ENCODE results near the gene OTP. TPM values are rescaled to one million over a fixed set of nuclear protein-coding genes. Genes with fewer than 3 reads are reported as not detected.

The OTP gene
- total RNA-seq, result not detected in 2 replicates

DNA sequence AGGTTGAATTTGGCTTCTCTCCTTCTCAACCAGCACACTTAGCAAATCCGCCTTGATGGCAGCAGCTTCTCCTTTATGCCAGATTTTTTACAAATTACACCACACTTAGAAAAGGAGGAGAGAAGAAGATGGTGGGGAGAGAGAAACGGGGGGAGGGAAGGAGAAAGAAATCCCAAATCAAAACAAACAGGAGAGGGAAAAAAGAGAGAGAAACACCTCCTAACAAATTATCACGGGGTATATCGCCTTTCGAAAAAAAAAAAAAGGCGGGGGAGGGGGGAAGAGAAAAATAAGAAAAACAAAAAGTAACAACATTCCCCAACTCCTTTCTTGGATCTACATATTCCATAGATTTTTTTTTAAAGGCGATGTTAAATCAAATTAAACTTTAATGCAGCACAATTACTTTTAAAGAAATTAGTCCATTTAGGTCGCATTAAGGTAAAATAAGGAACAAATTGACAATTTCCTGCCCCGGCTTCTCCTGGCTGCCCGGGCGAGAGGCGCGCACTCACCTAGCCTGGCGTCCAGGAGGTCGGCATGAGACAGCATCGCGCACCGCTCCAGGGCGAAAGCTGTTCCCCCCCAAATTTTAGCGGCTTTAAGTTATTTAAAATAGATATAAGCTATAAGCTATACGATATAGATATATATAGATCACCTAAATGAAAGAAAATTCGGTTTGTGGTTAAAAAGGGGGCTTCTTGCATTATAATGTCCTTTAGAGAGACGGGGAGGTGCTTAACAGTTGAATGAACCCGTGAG lies at the start of gene OTP:
OTP (minus strand) TSS at position 716 of the 765 bp plus-strand sequence; CDS start at position 552, 164 bp downstream.
- intact Hi-C loops (cut with micrococcal nuclease), result no loop called here

DNA sequence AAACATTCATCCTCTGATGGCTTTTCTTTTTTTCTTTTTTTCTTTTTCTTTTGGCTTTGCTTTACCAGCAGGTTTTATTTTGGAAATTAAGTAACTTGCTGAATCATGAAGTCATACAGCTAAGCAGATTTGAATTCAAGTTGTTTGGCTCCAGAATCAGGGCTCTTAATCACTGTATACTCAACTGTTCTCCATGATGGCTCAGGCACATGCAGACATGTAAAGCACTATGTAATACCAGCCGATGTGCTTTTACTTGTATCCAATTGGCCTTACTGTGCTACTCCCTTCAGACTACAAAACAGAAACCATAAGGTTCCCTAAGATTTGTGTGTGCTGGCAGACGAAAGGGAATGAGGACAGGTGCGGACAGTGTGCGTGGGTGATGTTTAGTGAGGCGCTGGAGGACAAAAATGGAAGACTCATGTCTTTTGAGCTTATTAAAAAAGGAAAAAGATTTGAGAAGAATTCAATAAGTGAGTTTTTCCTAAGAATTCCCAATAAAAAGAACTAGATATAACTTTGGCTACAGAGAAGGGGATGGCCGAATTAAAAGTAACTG lies 44.7 kb upstream of the OTP start:
- intact Hi-C loops (cut with micrococcal nuclease), result no loop called here

DNA sequence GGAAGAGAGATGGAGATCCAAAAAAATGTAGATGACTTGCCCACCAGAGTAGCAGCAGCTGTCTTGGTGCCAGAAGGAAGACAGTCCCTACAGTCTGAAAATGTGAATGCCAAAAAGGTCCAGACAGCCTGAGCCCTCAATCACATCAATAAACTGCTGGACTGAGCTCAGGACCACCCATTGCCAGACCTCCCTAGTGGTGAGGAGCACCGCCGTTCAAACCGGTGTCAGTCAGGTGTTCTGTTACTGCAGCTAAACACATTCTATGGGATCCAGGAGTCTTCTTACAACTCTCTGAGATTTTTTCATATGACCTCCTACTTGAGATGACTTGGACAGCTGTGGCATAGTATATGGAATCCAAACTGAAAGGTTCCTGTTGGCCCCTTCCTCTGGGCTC lies 32.0 kb upstream of the OTP start:
- intact Hi-C loops (cut with micrococcal nuclease), result no loop called here

DNA sequence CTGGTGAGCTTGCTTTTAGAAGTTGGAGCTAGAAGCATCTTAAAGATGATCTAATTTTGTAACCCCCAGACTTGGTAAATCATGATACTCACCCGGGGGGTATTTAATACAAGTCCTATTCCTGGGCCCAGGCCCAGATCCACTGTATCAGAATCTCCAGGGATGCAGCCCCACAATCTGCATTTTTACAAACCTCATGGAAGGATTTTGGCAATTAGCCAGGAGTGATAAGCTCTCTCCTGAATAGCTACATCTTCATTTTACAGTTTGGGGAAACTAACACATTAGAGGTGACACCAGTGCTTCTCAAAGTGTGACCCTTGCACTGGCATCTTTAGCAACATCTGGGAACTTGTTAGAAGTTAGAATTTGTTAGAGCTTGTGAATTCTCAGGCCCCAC lies 31.2 kb upstream of the OTP start:
- intact Hi-C loops (cut with micrococcal nuclease), result no loop called here

DNA sequence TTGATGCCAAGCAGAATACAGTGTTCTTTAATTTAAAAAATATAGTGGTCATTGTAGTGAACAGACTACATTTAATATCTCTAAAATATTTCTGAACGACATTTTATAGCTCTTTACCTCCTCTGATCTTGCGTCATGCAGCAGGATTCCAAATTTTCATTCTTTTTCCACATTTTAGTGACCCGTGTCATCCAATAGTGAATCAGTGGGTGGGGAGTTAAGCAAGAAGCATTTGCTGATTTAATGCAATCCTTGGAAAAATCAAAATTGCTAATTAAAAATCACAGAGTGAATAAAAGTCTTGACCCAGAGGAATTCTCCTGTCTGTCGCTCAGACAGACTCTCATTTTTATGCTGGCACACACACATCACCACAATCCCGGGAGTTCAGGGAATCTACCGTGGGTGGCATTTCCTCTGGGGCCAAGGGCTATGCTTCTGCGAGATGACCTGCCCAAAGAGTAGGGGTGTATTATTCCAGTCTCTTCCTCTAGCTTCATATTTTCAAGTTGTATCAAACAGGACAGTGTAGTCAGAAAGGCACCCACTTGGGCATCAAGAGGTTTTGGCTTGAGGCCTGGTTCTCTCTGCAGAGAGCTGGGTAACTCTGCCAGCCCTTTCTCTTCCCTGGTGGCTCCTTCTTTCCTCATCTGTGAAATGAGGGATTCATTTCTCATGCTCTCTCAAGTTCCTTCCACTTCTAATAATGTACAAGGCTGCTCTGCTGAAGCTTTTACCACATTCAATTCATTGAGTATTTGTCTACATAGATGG lies 24.8 kb upstream of the OTP start:
- intact Hi-C loops (cut with micrococcal nuclease), result no loop called here

DNA sequence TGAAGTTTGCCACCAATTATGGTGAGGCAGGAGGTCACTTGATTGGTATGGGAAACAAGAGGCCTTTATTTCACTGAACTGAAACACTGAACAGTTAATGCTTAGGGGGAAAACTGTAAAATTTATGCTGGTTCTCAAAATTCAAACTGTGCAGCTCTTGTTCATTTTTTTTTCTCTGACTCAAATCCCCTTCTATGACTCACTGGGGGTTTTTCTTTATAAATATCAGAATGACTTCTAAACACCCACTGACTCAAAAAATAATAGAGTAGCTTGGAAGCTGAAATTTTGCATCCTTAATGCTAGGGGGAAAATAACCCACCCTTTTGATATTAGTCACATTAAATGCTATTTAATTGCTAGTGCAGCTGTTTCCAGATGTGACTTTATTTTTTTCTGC lies 24.1 kb upstream of the OTP start:
- intact Hi-C loops (cut with micrococcal nuclease), result no loop called here

DNA sequence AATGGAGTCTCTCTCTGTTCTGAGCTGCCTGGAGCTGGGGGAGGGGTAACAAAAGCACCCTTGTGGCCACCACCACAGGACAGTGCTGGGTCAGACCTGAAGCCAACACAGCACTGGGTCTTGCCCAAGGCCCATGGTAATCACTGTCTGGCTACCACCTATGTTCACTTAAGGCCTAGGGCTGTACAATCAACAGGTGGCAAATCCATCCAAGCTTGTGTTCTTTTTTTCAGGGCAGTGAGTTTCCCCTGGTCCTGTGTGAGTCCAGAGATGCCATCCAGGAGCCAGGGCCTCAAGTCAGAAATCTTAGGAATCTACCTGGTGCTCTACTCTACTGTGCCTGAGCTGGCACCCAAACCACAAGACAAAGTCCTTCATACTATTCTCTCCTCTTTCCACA lies 20.1 kb upstream of the OTP start:
- intact Hi-C loops (cut with micrococcal nuclease), result no loop called here

DNA sequence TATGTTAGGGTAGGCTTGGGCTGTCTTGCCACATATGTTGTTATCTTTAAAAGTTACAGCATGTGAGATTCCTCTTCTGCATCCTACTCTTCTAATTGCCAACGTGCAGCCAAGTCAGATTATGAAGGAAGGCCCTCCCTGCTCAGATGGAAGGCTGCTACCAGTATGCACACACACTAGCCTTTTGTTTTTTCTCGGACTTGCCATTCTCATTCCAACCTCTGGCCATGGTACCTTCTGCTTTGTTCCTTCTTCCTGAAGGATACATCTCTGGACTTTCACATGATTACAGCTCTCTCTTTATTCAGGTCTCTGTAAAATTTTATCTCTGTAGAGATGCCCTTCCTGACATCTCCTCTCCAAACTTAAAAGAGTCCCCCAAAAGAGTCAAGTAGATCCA lies 12.8 kb upstream of the OTP start:
- intact Hi-C loops (cut with micrococcal nuclease), result no loop called here

DNA sequence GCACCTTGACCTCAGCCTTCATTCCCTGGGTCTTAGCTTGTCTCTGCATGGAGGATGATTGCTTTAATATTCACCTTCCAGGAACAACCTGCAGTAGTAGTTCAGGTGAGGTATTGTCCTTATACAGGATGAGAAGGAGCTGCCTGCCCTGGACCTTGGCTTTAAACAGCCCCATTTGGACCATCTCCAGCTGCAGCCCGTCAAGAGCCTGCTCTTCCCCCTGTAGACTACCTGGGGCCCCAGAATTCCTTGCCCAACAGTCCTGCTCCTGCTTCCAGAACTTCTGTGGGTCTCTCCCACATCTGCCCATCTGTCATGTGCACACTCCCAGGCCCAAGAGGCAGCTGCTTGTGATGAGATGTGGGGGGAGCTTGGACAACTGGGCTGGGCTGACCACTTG lies 12.2 kb upstream of the OTP start:
- intact Hi-C loops (cut with micrococcal nuclease), result no loop called here

DNA sequence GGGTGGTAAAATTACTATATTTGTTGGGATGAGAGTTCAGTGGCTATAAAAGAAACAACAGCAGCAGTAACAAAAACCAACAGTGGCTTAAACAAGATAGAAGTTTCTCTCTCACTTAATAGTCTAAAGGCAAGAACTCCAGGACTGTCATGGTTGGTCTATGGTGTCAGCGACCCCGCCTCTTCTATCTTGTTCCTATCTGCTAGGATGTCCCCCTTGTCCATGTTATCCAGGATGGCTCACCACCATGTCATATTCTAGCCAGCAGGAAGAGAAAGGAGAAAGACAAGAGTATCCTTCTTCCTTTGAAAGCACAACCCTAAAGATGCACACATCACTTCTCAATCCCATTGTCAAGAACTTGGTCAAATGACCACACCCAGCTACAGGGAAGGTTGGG lies 11.3 kb upstream of the OTP start:
- intact Hi-C loops (cut with micrococcal nuclease), result loop anchor here (10.0 kb wide), 1 partner anchor 645 kb away; the partner anchor contains the start of gene AP3B1

DNA sequence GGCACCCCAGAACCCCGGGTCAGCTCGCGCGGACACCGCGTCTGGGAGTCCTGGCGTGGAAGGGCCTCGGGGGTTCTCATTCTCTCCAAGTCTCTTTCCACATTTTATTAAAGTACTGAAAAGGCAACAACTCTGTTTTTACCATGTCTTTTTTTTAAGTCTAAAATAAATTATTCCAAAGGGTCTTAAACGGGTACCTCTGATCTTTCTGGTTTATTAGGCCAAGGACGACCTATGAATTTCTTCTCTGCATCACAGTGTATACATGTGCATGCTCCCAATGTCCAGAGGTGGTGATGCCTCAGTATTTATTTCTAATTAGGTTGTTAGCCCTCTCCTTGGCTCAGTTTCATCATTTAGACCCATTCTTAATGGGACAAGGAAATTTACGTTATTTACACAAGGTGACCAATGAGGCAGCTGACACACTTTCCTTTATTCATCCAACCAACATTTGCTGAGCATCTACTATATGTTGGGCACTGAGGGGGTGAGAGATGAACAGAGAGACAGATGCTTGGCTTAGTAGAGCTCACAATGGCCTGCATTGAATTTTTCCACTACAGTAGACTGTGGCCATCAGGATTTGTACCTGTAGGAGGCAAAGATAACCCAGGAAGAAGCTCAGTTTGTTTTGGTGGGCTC lies 7.6 kb upstream of the OTP start:
- intact Hi-C loops (cut with micrococcal nuclease), result loop anchor here (1.0 to 10.0 kb wide), 4 partner anchors 362 to 649 kb away; partner anchors contain the start of gene AP3B1

DNA sequence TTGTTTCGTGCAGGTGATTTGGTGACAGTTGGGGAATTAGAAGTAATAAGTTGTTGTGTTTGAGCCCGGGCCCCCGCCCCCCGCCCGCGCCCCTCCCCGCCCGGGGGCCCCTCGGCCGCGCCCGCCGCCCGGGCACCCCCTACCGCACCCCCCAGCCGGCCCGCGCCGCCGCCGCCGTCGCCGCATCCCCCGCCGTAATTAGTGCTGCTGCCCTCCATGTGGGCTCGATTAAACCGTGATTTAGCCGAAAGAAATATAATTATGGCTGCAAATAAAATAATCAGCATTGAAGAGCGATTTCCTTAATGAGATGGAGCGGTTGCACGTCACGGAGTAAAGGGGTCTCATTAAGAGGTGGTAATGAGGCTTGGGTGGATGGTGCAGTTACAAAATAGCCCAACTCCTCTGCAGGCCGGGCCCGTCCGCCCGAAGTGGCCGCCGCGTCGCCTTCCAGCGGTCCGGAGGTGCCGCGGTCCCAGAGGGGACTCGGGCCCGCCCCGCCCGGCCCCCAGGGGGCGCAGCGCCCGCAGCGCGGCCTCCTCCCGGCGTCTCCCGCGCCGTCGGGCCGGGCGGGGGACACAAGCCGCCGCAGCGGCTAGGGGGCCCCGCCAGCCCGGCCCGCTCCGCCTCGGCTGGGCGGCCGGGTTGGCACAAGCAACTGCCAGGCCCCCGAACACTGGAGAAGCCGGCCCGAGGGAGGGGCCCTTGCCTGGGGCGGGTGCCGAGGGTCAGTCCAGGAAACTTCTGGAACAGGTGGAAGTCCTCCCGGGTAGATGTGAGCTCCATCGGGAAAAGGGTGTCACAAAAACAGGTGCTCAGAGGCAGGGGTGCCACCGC lies 6.9 kb upstream of the OTP start:
- intact Hi-C loops (cut with micrococcal nuclease), result loop anchor here (1.0 to 10.0 kb wide), 4 partner anchors 363 to 649 kb away; partner anchors contain the start of gene AP3B1

DNA sequence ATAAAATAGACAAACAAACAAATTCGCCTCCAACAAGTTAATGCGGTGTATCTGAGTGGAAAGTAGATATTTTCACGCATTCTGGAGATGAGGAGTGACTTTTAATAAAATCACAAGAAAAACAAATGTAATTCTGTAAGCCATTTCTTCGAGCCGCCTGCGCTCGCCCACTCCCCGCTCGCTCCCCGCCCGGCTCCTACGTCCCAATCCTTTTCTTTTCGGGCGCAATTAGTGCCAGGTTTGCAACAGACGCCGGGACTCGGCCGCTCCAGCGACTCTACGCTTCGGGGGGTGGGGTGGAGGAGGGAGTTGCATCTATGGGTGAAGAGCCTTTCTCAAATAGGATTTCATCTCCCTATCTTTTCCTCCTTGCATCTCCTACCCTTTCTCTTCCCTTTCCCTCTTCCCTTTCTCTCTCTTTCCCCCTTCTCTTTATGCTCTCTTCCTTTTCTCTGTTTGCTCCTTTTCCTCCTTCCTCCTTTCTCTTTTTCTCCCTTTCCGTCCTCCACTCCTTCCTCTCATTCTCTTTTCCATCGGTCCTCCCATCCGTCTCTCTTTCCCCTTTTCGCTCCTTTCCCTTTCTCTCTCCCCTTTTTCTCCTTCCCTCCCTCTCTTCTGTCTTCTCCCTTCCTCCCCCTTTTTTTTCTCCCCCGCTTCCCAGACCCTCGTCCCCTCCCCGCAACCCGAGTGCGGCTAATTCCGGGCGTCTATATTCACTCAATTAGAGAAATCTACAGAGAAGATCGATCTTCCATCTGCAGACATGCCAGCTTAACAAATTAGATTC lies 6.1 kb upstream of the OTP start:
- intact Hi-C loops (cut with micrococcal nuclease), result loop anchor here (1.0 to 10.0 kb wide), 5 partner anchors 328 to 650 kb away; partner anchors contain the start of gene AP3B1

DNA sequence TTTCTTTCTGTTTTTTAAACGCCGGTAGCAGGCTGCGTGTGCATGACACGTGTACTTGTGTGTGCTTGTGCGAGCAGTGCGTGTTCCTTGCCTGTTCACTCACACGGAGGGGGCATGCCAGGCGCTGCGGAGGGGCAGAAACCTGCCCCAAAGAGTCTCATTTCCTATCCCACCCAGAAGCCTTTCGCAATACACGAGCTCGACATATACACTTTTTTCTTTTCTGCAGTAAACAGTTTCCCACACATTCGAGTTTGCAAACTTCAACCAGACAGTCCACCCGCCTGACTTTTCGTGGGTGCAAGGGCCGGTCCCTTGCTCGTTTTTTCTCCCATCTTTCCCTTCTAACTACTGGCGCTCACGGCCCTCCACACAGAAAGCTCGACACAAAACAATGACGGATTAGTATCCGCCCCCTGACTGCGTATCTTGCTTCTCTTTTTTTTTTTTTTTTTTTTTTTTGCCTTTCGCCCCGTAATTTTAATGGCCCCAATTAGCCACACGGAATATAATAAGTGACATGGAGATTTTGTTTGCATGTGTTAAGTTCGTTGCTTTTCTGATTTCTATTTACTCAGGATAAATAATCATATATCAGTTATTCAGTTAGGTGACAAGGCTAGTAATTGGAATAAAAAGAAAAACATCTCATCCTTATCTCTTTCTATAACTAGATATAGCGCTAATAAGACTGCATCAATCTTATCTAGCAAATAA lies 5.3 kb upstream of the OTP start:
- intact Hi-C loops (cut with micrococcal nuclease), result loop anchor here (2.0 to 10.0 kb wide), 3 partner anchors 328 to 651 kb away; partner anchors contain the start of gene AP3B1

DNA sequence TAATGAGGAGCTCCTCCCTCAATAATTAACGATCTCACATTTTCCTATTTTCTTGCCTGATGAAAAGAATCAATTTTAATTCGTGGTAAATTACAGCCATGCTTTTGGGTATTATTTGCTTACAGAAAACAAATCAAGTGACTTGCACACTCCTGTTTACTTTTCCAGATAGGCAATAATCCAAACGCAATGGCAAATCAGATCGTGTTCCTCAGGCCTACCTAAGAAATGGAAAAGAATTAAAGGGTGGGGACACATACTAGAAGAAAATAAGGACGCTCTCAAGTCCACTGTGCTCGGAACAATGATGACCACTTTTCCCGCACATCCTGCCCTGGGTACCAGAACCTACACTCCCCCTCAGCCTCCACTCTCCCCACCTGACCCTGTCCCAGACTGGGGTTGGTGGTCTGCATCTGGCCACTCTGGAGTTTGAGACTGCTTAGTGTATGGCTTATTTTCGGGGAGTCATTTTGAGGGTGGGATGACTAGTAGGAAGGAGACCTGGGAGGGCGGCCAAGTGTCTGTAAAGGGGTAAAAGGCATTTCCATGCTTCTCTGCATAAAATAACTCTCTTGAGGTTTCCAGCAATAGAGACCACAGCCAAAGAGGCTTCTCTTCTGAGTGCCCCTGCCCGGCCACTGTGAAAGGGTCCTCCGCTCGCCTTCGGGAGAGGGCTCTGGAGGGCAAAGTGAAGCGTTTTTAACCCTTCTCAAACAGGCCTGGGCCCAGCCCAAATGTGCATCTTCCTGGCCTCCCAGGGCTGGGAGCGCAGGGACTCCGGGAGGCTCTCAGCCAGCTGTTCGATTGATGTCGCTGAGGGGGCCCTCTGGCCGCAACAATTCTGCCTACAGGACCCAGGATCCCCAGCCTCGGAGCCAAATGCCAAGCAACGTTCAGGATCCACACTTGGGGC lies 4.5 kb upstream of the OTP start:
- intact Hi-C loops (cut with micrococcal nuclease), result loop anchor here (1.0 to 10.0 kb wide), 3 partner anchors 12 to 652 kb away; partner anchors contain the start of gene AP3B1

DNA sequence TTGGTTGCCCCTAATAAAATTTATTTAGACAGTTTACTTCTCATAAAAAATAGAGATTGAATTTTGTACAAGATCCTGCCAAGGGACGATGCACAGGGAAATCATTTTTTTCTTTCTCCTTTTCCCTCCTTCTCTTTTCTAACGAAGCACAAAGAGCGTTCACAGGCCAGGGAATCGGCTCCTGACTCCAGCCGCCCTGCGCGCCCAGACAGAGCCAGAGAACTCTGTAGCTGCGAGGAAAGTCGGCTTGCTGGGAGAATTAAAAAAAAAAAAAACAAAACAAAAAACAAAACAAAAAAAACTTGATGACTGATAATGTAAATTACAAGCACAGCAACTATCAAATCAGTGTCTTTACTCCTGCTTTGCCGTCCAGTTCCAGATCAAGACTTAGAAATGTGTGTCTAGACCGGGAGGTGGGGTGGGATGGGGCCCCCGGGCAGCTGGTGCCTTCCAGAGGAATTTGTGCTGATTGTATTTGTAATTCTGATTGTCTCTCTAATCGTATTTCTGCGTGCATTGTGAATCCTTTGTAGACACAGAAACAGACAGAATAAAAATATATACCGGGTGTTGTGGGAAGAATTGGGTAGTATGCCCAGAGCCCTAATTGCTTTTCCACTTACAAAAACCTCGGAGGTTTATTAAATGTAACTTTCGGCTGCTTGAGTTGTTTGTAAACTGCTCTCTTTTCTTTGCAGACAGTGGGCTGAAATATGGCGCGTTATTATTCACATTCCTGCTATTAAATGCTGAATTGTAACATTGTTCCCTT lies 3.6 kb upstream of the OTP start:
- intact Hi-C loops (cut with micrococcal nuclease), result loop anchor here (1.0 to 10.0 kb wide), 3 partner anchors 11 to 653 kb away; partner anchors contain the start of gene AP3B1

DNA sequence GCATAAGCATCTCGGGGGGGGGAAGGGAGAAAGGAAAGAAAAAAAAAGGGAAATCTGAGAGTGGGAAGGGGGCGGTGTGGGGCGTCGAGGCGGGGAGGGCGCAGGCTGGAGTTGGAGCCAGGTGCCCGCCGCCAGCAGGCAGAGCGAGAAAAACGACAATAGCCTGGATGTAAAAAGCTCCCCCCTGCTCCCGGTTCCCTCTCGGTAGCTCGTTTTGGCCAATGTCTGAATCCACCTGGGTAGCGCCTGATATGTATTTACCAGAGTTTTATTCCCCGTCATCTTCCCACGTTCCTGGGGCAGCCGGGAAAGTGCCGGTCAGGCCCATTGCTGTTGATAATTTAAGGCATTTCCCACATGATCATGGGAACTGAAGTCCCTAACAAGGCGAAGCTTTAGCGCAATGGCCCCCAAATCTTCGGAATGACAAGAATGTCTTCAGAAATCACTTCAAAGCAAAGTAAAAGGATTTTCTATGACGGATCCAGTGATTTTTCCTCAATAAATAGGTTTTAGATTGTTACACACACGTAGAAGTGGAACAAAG lies 3.0 kb upstream of the OTP start:
- intact Hi-C loops (cut with micrococcal nuclease), result loop anchor here (5.0 to 10.0 kb wide), 2 partner anchors 331 to 653 kb away; partner anchors contain the start of gene AP3B1
